C4-2B (cell line): ENCODE results near the gene PCYT1B.
A peak's percentile ranks its signal among the peaks of the same experiment; 100 is the strongest.

Experiments
- H3K27ac ChIP-seq: fragments of 450-650 bp; 2 replicates; pipeline ENCODE4 v1.5.1; 2017
- ZFX ChIP-seq: fragments of 450-650 bp; IDR thresholded peaks from 2 replicates; pipeline ENCODE4 v1.6.1; 2017
- TF ChIP-seq, protein P1 (sequence below): fragments of 450-650 bp; conservative IDR thresholded peaks from 2 replicates; pipeline ENCODE4 v1.5.1; 2017; ENCODE audit warnings: mild to moderate bottlenecking

Gene PCYT1B

DNA sequence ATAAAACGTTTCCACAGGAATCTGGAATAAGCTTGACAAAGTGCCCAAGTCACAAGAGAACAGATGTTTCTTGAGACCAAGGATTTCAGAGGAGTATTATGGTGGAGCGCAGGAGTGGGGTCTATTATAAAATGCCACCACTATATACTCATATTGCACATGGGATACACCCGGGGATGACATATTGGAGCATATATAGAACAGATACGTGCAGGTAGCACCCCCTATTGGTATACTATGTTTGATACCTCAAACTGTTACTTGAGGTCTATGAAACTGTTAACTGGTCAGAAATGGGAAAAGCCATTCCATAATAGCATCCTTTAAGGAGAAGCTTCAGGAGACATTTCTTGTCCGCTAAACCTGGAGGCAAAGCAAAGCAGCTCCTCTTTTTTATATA lies 86.0 kb downstream of the PCYT1B start:
- TF ChIP-seq, protein P1, sequence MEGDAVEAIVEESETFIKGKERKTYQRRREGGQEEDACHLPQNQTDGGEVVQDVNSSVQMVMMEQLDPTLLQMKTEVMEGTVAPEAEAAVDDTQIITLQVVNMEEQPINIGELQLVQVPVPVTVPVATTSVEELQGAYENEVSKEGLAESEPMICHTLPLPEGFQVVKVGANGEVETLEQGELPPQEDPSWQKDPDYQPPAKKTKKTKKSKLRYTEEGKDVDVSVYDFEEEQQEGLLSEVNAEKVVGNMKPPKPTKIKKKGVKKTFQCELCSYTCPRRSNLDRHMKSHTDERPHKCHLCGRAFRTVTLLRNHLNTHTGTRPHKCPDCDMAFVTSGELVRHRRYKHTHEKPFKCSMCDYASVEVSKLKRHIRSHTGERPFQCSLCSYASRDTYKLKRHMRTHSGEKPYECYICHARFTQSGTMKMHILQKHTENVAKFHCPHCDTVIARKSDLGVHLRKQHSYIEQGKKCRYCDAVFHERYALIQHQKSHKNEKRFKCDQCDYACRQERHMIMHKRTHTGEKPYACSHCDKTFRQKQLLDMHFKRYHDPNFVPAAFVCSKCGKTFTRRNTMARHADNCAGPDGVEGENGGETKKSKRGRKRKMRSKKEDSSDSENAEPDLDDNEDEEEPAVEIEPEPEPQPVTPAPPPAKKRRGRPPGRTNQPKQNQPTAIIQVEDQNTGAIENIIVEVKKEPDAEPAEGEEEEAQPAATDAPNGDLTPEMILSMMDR: peak; percentile 42
- TF ChIP-seq ZFX: no peak
- no peak overlapping the region for H3K27ac ChIP-seq

DNA sequence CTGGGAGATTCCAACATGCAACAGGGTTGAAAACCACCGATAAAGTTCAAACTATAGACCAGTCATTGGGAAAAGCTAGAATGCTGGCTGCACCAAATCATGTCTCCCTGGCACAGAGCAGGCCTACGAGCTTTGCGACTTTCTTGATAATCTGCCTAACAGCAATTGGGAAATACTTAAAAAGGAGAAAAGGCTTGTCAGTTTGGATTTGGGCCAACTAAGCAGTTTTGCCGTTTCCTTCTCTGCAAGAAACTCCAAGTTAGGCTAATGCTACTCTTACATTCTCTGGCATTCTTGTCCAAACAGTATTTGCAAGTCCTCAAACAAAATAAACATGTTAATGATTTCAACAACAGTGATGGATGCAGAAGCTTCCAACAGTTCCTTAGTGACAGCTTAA lies 94.1 kb downstream of the PCYT1B start:
- H3K27ac ChIP-seq: no peak overlapping the region
- TF ChIP-seq, protein P1: no peak
- TF ChIP-seq ZFX: no peak

DNA sequence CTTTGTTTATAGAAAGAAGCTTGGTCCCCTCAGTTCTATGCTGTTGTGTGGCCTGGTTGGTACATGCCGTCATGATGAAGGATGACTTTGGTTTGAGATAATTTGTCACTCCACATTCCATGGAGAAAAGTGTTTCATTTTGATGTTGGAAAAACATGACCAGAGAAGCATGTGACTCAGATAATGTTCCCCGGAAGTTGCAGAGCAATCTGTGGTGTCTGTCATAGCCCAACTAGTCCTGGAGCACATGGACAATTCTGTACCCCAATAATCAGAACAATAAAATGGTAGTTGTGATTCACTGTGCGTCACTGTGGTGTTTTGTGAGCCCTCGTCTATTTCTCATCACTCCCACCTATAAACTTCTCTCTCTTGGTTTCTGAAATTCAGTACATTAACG lies 97.0 kb downstream of the PCYT1B start:
- no peak for TF ChIP-seq ZFX
- TF ChIP-seq, protein P1: no peak
- H3K27ac ChIP-seq: no peak overlapping the region

DNA sequence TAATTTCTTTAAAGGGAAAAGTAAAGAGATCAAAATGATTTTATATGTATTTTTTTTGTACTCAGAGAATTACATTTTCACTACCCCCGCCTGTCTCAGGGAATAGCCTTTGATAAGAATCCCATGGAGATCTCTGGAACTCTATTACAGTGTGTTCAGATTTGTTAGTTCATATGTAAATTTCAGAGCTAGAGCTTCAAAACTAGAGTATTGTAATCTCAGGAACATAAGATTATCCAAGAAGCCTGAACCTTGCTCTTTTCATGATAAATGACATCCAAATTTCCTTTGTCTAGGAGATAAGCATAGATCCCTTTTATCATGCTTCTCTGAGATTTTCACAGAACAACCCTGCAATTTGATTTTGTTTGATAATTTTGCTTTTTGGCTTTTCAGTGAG lies 99.2 kb downstream of the PCYT1B start:
- H3K27ac ChIP-seq: no peak overlapping the region
- TF ChIP-seq, protein P1: no peak
- TF ChIP-seq ZFX: no peak

DNA sequence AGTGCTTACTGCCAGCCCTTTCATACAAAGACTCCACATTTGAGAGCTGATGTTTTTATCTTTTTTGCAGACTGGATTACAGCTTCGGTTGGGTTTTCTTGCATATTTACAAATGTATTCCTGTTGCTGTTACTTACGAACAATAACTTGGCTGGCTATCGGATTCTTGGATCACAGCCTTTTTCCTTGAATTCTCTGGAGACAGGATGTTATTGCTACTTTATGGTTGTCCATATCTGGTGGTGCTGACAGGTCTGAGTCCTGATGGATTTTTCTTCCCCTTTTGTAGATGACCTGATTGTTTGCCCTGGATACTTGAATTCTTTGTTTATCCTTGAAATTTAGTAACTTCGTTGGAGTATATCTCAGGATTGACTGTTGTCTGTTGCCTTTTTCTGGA lies 104.4 kb downstream of the PCYT1B start:
- TF ChIP-seq ZFX: no peak
- TF ChIP-seq, protein P1: no peak
- H3K27ac ChIP-seq: no peak overlapping the region

DNA sequence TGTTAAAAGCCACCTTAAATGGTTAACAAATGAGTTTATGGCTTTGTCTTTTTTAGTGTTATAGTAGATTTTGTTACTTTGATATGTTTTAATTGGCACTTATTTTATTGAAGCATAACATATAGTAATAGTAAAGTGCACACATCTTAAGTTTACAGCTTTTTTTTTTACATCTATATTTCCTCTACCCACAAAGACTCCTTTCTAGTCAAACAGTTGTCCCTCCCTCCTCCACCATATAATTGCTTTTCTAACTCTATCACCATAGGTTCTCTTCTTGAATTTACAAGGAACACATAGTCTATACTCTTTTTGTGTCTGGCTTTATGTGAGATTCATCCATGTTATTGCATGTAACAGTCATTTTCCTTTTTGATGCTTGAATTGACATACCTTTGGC lies 110.6 kb downstream of the PCYT1B start:
- TF ChIP-seq ZFX: no peak
- TF ChIP-seq, protein P1: no peak
- H3K27ac ChIP-seq: no peak overlapping the region

DNA sequence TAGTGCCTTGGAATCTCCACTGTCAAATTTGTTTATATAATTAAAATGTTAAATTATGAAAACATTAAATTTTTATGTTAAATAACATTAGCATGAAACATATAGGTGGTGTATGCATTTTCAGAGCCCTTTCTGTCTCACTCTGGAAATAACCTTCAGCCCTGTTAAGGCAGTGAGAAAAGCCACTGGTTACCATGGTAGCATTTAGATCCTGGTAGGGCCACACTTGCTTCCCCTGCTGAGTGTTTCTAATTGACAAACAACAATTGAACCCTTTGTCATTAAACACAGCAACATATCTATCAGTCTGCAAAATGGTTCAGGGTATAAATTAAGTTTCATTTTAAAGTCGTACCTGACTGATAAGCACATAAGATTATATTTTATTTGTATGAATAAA lies 118.5 kb downstream of the PCYT1B start:
- no peak overlapping the region for H3K27ac ChIP-seq
- TF ChIP-seq ZFX: no peak

DNA sequence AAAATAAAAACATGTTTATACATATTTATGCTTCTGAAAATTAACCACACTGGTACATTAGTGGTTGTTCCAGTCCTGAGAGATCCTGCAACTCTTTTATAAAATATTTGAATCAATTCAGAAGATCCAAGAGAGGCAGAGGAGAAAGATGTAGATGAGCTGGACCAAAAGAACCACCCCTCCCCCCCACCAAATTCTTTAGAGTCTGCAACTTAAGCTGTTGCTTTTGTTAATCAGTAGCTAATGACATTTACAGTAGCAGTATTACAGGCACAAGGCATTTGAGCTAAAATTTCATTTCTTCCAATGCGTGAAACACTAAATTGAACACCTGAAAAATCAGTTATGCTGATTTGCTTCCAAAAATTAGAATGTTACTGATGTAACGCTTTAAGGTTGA lies 120.5 kb downstream of the PCYT1B start:
- TF ChIP-seq ZFX: no peak
- TF ChIP-seq, protein P1: no peak
- H3K27ac ChIP-seq: no peak overlapping the region
